CD4-positive, alpha-beta memory T cell (primary cell): ENCODE measurements around the gene MYDGF. TPM values are rescaled to one million over a fixed set of nuclear protein-coding genes. Genes with fewer than 3 reads are reported as not detected.

Experiments
- CTCF ChIA-PET: fragments of 350-600 bp; sonication (Branson Sonifier 250); formaldehyde crosslinking; loops from one replicate; lab custom pipeline; 2021; ENCODE audit warnings: inconsistent platforms; ENCODE audit not compliant: partially characterized antibody; lab: Charles Lee
- POLR2A ChIA-PET: fragments of 350-600 bp; sonication (Branson Sonifier 250); formaldehyde crosslinking; loops from one replicate; lab custom pipeline; 2021; ENCODE audit not compliant: partially characterized antibody; lab: Charles Lee
- DNase-seq, 5 donors: peaks; one replicate each; pipeline versions ENCODE4 v3.0.0 to v3.0.0-alpha.2; 2020 to 2022; ENCODE audit warnings: mixed read lengths in 1 of 5
- H3K27ac ChIP-seq: one replicate; pipeline ENCODE4 v1.7.0; 2013; ENCODE audit warnings: low read depth, low read length
- H3K27me3 ChIP-seq: 2 replicates; pipeline ENCODE4 v1.7.0; 2013; ENCODE audit warnings: mild to moderate bottlenecking, low read length, moderate library complexity; ENCODE audit not compliant: insufficient read depth
- H3K36me3 ChIP-seq: 2 replicates; pipeline ENCODE4 v1.7.0; 2013; ENCODE audit warnings: mild to moderate bottlenecking, low read length, moderate library complexity; ENCODE audit not compliant: insufficient read depth
- H3K4me1 ChIP-seq: 2 replicates; pipeline ENCODE4 v1.7.0; 2013; ENCODE audit warnings: mild to moderate bottlenecking, low read length, moderate library complexity; ENCODE audit not compliant: insufficient read depth
- H3K4me3 ChIP-seq, 2 donors: one replicate each; pipeline ENCODE4 v1.7.0; 2013; ENCODE audit warnings: low read length in 2 of 2, mild to moderate bottlenecking in 1 of 2
- H3K9me3 ChIP-seq, 2 donors: one replicate each; pipeline ENCODE4 v1.7.0; 2013; ENCODE audit warnings: low read length in 2 of 2, control low read depth in 1 of 2; ENCODE audit not compliant: control insufficient read depth in 1 of 2
- H3K27ac Mint-ChIP-seq, 7 donors: one replicate each; pipeline ENCODE4 v1.8.0; 2020 to 2021; ENCODE audit warnings: mixed read lengths in 7 of 7, mild to moderate bottlenecking in 6 of 7, inconsistent platforms in 3 of 7, moderate library complexity in 3 of 7
- H3K27me3 Mint-ChIP-seq, 2 donors: one replicate each; pipeline ENCODE4 v1.8.0; 2020 to 2021; ENCODE audit warnings: mixed read lengths in 2 of 2
- H3K36me3 Mint-ChIP-seq, 2 donors: one replicate each; pipeline ENCODE4 v1.8.0; 2020 to 2021; ENCODE audit warnings: mixed read lengths in 2 of 2, inconsistent platforms in 1 of 2, mild to moderate bottlenecking in 1 of 2
- H3K4me1 Mint-ChIP-seq, 4 donors: one replicate each; pipeline ENCODE4 v1.8.0; 2020 to 2021; ENCODE audit warnings: mixed read lengths in 4 of 4, mild to moderate bottlenecking in 1 of 4
- H3K4me3 Mint-ChIP-seq, 8 donors: one replicate each; pipeline ENCODE4 v1.8.0; 2020 to 2021; ENCODE audit warnings: mixed read lengths in 8 of 8, mild to moderate bottlenecking in 7 of 8, moderate library complexity in 6 of 8, inconsistent platforms in 3 of 8
- H3K9me3 Mint-ChIP-seq, 8 donors: one replicate each; pipeline ENCODE4 v1.8.0; 2020 to 2021; ENCODE audit warnings: mixed read lengths in 8 of 8, mild to moderate bottlenecking in 5 of 8, inconsistent platforms in 3 of 8, moderate library complexity in 1 of 8
- intact Hi-C: fragments of 100-400 bp; cut with micrococcal nuclease; formaldehyde crosslinking; loops from one replicate; pipeline ENCODE4 v1.15.1; 2023
- polyA plus RNA-seq, 2 donors: library from polyadenylated mRNA; unstranded; fragments of 300-500 nt; fragmentation: Illumina TruSeq; gene quantifications; one replicate each; pipeline ENCODE4 v1.2.3, GENCODE V29; 2021
- total RNA-seq, 2 experiments: library from RNA; stranded (reverse); gene quantifications; one replicate each; pipeline ENCODE4 v1.2.3, GENCODE V29; 2021

The MYDGF gene
- total and polyA plus RNA-seq, 4 experiments from 2014 or later: 43.0 to 199 (median 87.2) TPM

DNA sequence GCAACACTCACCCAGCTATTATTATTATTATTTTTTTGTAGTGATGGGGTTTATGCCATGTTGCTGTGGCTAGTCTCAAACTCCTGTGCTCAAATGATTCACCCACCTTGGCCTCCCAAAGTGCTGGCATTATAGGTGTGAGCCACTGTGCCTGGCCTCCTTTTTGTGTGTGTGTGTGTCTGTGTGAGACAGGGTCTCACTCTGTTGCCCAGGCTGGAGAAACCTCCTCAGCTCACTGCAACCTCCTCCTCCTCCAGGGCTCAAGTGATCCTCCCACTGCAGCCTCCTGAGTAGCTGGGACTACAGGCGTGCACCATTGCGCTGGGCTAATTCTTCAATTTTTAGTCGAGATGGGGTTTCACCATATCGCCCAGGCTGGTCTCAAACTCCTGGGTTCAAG, 3.6 kb upstream of the MYDGF start:
- no peak overlapping the region for H3K27ac Mint-ChIP-seq
- H3K4me1 ChIP-seq: peaks cover 11% of the 10 kb centered on the region
- H3K27me3 Mint-ChIP-seq: no peaks in the 10 kb centered on the region
- no peak overlapping the region for H3K27ac ChIP-seq
- H3K4me1 Mint-ChIP-seq: peaks cover 3 to 15% (median 8%) of the 10 kb centered on the region in 4 donors
- no peak overlapping the region for H3K4me3 ChIP-seq
- no peaks in the 10 kb centered on the region for H3K9me3 ChIP-seq
- H3K4me3 Mint-ChIP-seq: no peak overlapping the region
- H3K36me3 ChIP-seq: peaks cover 7% of the 10 kb centered on the region
- peak in 1 of 5 donors; percentile 30 for DNase-seq
- ChIA-PET POLR2A (interaction anchor here (0.5 to 0.7 kb wide), 2 partner anchors 118 to 1335 kb away, joined by 3 read pairs; partner anchors contain the start of gene FEM1A), CTCF (interaction anchor here (1.4 kb wide), 1 partner anchor 30 kb away, joined by 4 read pairs; no protein-coding TSS in a partner anchor)
- no peaks in the 10 kb centered on the region for H3K9me3 Mint-ChIP-seq
- intact Hi-C loops: no loop called here
- peaks cover 5 to 17% of the 10 kb centered on the region in 2 donors for H3K36me3 Mint-ChIP-seq
- no peaks in the 10 kb centered on the region for H3K27me3 ChIP-seq

DNA sequence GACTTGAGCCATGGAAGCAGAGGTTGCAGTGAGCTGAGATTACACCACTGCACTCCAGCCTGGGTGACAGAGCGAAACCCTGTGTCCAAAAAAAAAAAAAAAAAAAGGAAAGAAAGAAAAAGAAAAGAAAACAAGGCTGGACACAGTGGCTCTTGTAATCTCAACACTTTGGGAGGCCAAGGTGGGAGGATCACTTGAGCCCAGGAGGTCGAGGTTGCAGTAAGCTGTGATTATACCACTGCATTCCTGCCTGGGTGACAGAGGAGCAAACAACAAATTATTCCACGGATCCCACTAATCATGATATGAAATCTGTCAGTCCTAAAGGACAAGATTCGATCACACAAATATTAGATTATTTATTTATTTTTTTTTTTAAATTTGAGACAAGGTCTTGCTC, 3.1 kb upstream of the MYDGF start:
- intact Hi-C loops: no loop called here
- Histone ChIP-seq H3K4me1 (peaks cover 14% of the 10 kb centered on the region), H3K27me3 (no peaks in the 10 kb centered on the region), H3K4me3 (no peak overlapping the region), H3K36me3 (peaks cover 6% of the 10 kb centered on the region), H3K27ac (no peak overlapping the region), H3K9me3 (no peaks in the 10 kb centered on the region)
- Mint-ChIP-seq H3K9me3 (no peaks in the 10 kb centered on the region), H3K4me3 (no peak overlapping the region), H3K36me3 (peaks cover 8 to 17% of the 10 kb centered on the region in 2 donors), H3K4me1 (peaks cover 5 to 20% (median 11%) of the 10 kb centered on the region in 4 donors), H3K27me3 (no peaks in the 10 kb centered on the region), H3K27ac (peak overlapping the region in 1 of 7 donors; percentile 76)
- DNase-seq: no peak
- ChIA-PET CTCF (interaction anchor here (1.4 kb wide), 1 partner anchor 29 kb away, joined by 4 read pairs; no protein-coding TSS in a partner anchor), POLR2A (interaction anchor here (0.7 kb wide), 1 partner anchor 118 kb away, joined by 3 read pairs; the partner anchor contains the start of gene FEM1A)

DNA sequence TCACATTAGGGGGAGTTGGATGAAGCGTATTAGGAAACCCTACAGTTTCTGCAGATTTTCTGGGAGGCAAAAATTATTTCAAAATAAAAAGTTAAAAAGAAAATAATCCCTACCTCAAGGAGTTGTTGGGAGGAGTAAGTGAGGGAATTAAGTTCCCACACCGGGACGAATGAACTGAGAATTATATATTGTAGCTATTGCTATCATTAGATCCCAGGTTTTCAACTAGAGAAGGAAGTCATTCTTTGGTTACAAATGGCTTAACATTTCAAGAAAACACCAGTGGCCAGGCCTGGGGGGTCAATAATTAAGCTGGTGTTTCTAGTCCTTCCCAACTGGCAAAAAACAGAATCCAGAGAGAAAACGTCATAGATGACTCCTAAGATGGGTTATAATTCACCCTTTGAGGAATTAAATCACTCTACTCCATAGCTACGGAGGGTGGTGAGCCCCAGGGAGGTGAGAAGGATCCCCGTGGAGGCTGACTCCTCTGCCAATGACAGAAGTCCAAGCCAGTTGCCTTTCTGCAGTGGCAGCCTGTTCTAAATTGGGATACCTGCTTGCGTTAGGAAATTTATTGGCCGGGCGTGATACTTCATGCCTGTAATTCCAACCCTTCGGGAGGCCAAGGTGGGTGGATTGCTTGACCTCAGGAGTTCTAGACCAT, 1.2 kb upstream of the MYDGF start:
- Histone ChIP-seq H3K27me3 (no peaks in the 10 kb centered on the region), H3K36me3 (peaks cover 8% of the 10 kb centered on the region), H3K4me3 (no peak overlapping the region), H3K27ac (no peak overlapping the region), H3K4me1 (peaks cover 16% of the 10 kb centered on the region), H3K9me3 (no peaks in the 10 kb centered on the region)
- Mint-ChIP-seq H3K9me3 (no peaks in the 10 kb centered on the region), H3K36me3 (peaks cover 5 to 15% of the 10 kb centered on the region in 2 donors), H3K27me3 (no peaks in the 10 kb centered on the region), H3K4me1 (peaks cover 5 to 23% (median 13%) of the 10 kb centered on the region in 4 donors), H3K4me3 (peak overlapping the region in 7 of 8 donors; percentile 12 to 62 (median 58)), H3K27ac (peak overlapping the region in 5 of 7 donors; percentile 57 to 82 (median 66))
- no peak for DNase-seq
- CTCF ChIA-PET: no interaction called here
- intact Hi-C loops: no loop called here
- POLR2A ChIA-PET: interaction anchor here (2.2 to 2.4 kb wide), 2 partner anchors 31 to 53 kb away, joined by 11 read pairs; partner anchors contain the start of genes DPP9 and TNFAIP8L1

DNA sequence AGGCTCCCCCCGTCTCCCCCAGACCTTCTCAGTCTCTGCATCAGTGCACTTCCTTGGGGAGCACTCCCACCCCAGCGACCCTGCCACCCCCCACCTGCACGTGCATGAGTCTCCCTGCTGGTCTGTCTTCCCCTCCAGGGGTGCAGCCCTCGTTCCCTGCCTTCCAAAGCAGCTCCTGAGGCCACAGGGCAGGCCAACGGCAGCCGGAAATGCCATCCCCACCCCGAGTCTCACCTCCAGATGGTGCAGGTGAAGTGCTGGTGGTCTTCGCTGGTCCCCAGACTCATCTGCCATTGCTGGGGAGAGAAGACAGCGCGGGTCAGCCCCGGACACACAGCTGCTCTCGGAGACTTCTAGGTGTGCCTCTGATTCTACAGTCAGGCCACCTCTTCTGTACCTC, 5.5 kb downstream of the MYDGF start:
- intact Hi-C loops: no loop called here
- DNase-seq: no peak
- ChIA-PET CTCF (no interaction called here), POLR2A (no interaction called here)
- Histone ChIP-seq H3K27ac (no peak overlapping the region), H3K4me3 (no peak overlapping the region), H3K27me3 (no peaks in the 10 kb centered on the region), H3K9me3 (no peaks in the 10 kb centered on the region), H3K4me1 (peaks cover 14% of the 10 kb centered on the region), H3K36me3 (peaks cover 35% of the 10 kb centered on the region)
- Mint-ChIP-seq H3K4me1 (peaks cover 6 to 17% (median 14%) of the 10 kb centered on the region in 4 donors), H3K36me3 (peaks cover 12 to 37% of the 10 kb centered on the region in 2 donors), H3K9me3 (no peaks in the 10 kb centered on the region), H3K4me3 (no peak overlapping the region), H3K27ac (no peak overlapping the region), H3K27me3 (no peaks in the 10 kb centered on the region)

DNA sequence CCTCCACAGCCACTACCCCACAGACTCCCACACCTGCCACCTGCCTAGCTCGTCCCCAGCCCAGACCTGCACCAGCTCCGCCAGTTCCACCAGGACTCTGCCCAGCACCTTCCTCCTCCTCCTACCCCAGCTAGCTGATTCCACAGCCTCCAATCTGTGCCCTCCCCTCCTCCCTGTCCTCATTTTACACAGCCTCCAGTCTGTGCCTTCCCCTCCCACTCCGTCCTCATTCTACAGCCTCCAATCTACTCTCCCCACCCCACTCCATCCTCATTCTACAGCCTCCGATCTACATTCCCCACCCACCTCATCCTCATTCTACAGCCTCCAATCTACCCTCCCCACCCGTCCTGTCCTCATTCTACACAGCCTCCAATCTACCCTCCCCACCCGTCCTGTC, 7.3 kb downstream of the MYDGF start:
- no peak overlapping the region for H3K27ac ChIP-seq
- Mint-ChIP-seq H3K4me3 (no peak overlapping the region), H3K27ac (no peak overlapping the region), H3K36me3 (peaks cover 10 to 42% of the 10 kb centered on the region in 2 donors), H3K4me1 (peaks cover 0 to 3% (median under 1%) of the 10 kb centered on the region in 4 donors), H3K9me3 (no peaks in the 10 kb centered on the region), H3K27me3 (no peaks in the 10 kb centered on the region)
- no peaks in the 10 kb centered on the region for H3K4me1 ChIP-seq
- H3K36me3 ChIP-seq: peaks cover 38% of the 10 kb centered on the region
- ChIA-PET POLR2A (no interaction called here), CTCF (no interaction called here)
- H3K27me3 ChIP-seq: no peaks in the 10 kb centered on the region
- intact Hi-C loops: no loop called here
- DNase-seq: peak in 1 of 5 donors; percentile 13
- H3K9me3 ChIP-seq: no peaks in the 10 kb centered on the region
- no peak overlapping the region for H3K4me3 ChIP-seq

DNA sequence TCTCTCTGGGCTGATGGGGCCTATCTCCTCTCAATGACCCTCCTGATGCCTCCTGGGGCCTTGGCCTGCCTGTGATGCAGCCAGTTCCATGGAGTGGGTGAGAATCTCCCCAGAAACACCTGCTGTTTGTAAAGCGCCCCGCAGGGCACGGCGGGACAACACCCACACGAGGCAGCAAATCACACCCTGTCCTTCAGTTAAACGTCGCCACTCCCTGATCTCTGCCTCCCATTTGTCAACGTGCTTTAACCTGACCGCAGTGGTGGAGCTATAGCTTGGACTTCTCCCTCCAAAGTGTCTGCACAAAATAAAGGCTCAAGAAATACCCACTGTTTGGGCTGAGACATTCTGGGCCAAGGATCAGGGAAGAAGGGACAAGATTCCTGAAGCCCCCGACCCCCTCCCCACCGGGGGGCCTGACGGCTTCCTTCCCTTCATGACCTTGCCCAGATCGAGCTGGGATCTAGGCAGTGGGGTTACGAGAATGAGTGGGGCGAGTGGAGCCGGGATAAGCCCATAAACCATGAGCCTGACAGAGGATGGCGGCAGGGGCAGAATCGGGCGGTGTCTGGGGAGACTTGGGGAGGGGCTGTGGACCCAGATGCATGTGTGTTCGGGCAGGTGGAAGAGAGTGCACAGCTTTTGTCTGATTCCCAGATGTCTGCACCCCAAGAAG, 8.0 kb downstream of the MYDGF start:
- H3K4me3 ChIP-seq: no peak overlapping the region
- POLR2A ChIA-PET: no interaction called here
- H3K27me3 ChIP-seq: no peaks in the 10 kb centered on the region
- no peaks in the 10 kb centered on the region for H3K9me3 ChIP-seq
- H3K36me3 ChIP-seq: peaks cover 39% of the 10 kb centered on the region
- Mint-ChIP-seq H3K27ac (peak overlapping the region in 2 of 7 donors; percentile 6 to 19), H3K4me1 (peaks cover 0 to 3% (median under 1%) of the 10 kb centered on the region in 4 donors), H3K4me3 (no peak overlapping the region), H3K36me3 (peaks cover 10 to 44% of the 10 kb centered on the region in 2 donors), H3K9me3 (no peaks in the 10 kb centered on the region), H3K27me3 (no peaks in the 10 kb centered on the region)
- H3K4me1 ChIP-seq: no peaks in the 10 kb centered on the region
- intact Hi-C loops: no loop called here
- CTCF ChIA-PET: interaction anchor here (1.7 kb wide), 1 partner anchor 129 kb away, joined by 3 read pairs; the partner anchor contains the start of gene FEM1A
- H3K27ac ChIP-seq: no peak overlapping the region
- peak in 1 of 5 donors; percentile 26 for DNase-seq

DNA sequence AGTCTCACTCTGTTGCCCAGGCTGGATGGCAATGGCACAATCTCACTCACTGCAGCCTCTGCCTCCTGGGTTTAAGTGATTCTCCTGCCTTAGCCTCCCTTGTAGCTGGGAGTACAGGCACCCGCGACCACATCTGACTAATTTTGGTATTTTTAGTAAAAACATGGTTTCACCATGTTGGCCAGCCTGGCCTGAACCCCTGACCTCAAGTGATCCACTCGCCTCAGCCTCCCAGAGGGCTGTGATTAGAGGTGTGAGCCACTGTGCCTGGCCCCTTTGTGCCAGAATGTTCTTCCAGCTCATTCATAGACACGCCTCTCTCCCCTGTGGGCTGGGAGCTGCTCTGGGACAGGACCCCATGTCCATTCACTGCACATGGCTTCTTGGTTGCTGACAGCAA, 9.1 kb downstream of the MYDGF start:
- Histone ChIP-seq H3K4me3 (no peak overlapping the region), H3K27me3 (no peaks in the 10 kb centered on the region), H3K27ac (no peak overlapping the region), H3K4me1 (no peaks in the 10 kb centered on the region), H3K9me3 (no peaks in the 10 kb centered on the region), H3K36me3 (peaks cover 39% of the 10 kb centered on the region)
- ChIA-PET POLR2A (no interaction called here), CTCF (interaction anchor here (1.7 kb wide), 1 partner anchor 130 kb away, joined by 3 read pairs; the partner anchor contains the start of gene FEM1A)
- intact Hi-C loops: no loop called here
- Mint-ChIP-seq H3K4me3 (no peak overlapping the region), H3K36me3 (peaks cover 10 to 48% of the 10 kb centered on the region in 2 donors), H3K27ac (peak overlapping the region in 2 of 7 donors; percentile 11 to 85), H3K4me1 (peaks cover 0 to 3% (median under 1%) of the 10 kb centered on the region in 4 donors), H3K27me3 (no peaks in the 10 kb centered on the region), H3K9me3 (no peaks in the 10 kb centered on the region)
- DNase-seq: no peak
